HG02798 (cell line): ENCODE data around the gene STARD7.
"Not testable (repeated sequence)": the region's sequence is repeated elsewhere in the genome, so short reads cannot be mapped to it uniquely, and the experiment has no call there.

Experiments used
- ATAC-seq: cut with Tn5 transposase; IDR thresholded peaks from one replicate; pipeline ENCODE4 v1.9.1; 2021; ENCODE audit warnings: mild to moderate bottlenecking; ENCODE audit not compliant: unreplicated experiment, poor library complexity

STARD7 gene

DNA sequence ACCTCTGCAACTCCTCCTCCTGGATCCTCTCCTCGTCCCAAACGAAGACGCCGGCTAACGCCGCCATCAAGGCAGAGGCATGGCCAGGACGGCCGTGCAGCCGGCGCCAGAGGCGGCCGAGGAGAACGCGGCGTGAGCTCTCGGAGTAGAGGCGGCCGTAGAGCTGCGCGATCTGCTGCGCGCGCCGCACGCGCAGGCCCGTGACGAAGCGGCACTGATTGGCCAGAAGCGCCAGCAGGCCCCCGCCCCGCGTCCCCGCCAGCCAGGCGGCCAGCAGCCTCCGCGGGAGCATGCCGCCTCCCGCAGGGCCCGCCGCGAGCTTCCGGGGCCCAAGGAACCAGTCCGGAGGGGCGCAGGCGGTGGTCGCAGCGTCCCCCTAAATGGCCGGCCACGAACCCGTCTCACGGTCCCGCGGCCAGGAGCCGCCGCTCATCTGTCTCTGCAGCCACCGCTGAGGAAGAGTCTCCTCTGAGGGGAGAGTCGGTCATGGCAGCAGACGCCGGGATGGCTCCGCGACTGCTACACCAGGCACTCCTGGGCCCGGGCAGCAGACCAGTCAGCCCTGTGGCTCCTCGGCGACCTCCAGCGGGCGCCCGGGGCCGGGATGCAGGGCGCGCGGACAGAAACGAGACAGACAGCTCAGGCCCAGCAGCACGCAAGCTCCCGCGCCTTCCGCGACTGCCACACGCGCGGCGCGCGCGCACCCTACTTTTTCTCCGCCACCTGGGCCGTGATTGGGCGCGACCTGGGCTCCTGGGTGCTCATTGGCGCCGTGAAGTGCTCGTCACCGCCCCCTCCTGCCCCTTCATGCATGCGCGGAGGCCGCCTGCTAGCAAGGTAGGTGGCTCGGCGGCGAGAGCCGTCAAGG is at the start of gene STARD7:
Gene STARD7, minus strand, starts transcription at position 685 of the 868 bp plus-strand sequence. Its CDS starts 393 bp downstream, at position 292.
- ATAC-seq: peak; percentile 91

DNA sequence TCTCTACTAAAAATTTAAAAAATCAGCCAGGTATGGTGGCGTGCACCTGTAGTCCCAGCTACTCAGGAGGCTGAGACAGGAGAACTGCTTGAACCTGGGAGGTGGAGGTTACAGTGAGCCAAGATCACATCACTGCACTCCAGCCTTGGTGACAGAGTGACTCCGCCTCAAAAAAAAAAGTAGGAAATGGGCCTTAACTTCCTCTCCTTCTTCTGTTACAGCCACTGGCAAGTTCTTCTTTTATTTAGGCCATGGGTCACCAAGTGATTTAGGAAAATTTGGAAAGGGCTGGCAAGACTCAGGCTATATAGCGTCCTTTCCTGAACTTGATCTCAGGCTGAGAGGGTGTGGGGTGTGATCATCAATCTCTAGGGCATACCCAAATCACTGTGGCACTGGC is 49.1 kb upstream of the STARD7 start:
- ATAC-seq: not testable (repeated sequence)

DNA sequence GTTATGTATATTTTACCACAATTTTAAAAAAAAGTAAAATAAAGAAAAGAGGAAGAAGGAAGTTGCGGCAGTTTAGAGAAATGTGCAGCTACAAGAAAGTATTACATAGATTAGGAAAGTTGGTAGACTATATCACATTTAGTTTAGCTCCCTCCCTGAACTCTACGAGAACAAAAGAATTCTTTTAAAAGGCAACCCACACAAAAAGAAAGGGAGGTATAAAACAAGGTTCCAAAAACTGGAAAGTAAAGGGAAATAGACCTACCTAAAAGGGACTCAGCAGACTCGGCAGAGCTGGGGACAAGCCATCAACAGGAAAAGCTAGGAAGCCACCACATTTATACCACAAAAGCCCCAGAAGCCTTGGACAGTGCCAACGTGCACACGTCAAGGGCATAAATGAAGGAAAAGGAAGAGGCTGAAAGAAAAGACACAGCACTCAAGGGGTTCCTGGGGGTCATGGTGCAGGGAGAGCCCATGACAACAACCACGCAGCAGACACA is 48.0 kb upstream of the STARD7 start:
- no peak for ATAC-seq

DNA sequence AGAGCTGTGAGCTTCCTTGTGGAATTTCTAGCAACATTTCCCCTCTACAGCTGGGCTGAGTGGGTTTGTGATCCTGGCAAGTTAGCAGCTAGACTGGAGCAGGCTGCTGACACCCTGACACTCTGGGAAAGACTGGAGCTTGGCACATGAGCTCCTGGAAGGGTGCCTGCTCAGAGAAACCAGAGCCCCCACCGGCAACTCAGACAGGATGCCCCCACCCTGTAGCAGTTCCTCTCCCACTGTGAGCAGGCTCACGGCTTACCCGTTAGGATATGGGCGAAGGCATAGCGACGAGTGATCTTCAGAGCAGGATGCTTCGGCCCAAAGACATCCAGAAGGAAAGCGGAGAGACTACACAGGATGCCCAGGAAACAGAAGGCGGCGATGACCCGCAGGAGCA is 45.9 kb upstream of the STARD7 start:
- ATAC-seq: no peak

DNA sequence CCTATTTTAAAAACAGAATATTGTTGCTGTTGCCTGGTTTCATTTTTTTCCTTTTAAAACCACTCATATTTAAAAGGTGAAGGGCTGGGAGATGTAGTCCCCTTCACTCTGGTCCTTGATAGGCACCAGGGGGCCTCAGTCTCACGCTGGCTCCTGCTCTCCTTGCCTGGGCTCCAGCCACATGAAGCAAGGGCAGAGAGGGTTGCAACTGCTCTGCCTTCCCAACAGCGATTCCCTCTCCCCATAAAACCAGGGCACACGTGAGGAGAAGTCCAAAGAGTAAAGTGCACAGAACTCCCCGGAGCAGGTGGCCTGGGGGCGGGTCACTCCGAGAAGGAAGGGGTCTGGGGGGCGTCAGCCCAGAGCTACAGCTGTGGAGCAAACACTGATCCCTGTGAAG is 44.4 kb upstream of the STARD7 start:
- no peak for ATAC-seq

GRCh38 chr2:96252526-96252925 is 43.9 kb upstream of the STARD7 start:
- ATAC-seq: no peak

GRCh38 chr2:96251721-96252292 is 43.2 kb upstream of the STARD7 start:
- ATAC-seq: no peak

- ATAC-seq: no peak
These were observed 41.6 kb upstream of the STARD7 start for GRCh38 chr2:96250188-96250587.

DNA sequence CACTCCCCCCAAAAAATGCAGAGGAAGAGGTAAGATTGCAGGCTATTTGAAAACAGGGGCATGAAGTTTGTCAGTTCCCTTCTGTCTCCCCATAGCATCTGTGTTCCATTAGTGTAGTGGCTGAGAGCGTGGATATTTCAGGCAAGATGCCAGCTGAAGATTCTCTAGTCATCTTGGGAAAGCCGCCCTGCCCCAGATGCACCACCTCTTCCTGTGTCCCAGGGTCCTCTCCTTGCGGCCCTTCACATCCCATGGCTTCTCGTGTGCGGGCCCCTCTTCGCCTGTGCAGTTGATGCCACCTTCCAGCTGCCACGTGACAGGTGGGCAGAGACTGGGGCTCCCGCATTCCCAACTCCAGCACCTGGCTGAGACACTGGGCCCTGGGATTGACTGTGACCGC is 41.0 kb upstream of the STARD7 start:
- ATAC-seq: no peak

DNA sequence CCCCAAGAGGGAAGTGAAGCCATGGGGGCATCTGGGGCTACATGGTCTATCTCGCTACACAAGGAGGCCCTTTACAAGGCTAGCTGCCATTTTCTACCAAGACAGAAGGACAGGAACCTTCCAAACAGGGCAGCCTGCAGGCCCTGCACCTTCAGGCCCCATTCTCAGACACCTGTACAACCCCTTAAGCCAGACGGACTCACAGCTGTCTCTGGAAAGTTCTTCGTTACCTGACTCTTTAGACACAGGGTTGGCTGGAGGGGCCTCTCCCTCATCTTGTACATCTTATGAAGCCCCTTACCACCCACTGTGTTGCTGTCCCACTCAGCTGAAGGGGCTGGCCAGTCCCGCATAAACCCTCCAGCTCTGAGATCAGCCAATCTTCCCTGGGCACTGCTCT is 40.0 kb upstream of the STARD7 start:
- no peak for ATAC-seq

- no peak for ATAC-seq
These were observed 39.3 kb upstream of the STARD7 start for GRCh38 chr2:96247896-96248295.

DNA sequence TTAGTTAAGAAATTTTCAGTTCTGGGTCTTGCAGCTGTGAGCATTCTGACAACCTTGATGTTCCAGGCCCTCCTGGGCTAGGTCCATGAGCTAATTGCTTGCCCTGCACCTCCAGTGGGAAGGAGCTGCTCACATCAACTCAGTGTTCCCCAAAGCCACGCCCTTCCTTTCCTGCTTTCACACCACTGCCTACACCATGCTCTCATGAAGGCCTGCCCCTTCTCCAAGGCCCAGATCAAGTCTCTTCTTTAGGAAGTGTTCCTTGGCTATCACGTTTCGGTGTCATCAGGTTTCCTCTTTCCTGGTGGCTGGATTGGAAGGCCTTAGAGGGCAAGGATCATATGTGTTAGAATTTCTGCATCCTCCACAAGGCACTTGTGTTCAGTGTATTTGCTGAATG is 38.4 kb upstream of the STARD7 start:
- ATAC-seq: no peak

DNA sequence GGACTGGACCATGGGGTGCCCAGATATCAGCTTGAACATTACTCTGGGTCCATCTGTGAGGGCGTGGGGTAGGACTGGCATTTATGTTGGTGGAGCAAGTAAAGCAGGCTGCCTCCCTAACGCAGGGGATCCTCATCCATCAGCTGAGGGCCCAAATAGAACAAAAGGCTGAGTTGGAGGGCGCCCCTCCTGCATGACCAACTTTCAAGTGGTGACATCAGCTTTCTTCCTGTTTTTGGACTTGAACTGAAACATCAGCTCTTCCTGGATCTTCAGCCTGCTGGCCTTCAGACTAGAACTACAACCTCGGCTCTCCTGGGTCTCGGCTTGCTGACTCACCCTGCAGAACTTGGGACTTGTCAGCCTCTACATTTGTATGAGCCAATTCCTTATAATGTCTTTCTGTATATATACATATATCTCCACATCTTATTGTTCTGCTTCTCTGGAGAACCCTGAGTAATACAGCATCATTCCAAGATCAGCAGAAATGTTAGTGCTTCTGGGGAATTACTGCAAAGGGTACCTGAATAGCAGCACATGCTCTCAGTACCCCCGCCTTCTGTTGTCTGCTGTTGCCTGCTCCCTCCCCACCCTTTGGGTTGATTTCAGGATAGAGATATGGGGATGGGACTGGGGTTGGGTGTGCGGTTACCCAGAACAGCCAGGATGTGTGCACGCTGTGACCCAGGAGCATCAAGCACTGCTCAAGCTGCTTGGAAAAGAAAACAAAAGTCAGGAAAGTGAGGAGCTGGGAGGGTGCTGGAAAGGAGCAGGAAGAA is 37.2 kb upstream of the STARD7 start:
- no peak for ATAC-seq

- no peak for ATAC-seq
These were observed 35.2 kb upstream of the STARD7 start for GRCh38 chr2:96243843-96244242.

DNA sequence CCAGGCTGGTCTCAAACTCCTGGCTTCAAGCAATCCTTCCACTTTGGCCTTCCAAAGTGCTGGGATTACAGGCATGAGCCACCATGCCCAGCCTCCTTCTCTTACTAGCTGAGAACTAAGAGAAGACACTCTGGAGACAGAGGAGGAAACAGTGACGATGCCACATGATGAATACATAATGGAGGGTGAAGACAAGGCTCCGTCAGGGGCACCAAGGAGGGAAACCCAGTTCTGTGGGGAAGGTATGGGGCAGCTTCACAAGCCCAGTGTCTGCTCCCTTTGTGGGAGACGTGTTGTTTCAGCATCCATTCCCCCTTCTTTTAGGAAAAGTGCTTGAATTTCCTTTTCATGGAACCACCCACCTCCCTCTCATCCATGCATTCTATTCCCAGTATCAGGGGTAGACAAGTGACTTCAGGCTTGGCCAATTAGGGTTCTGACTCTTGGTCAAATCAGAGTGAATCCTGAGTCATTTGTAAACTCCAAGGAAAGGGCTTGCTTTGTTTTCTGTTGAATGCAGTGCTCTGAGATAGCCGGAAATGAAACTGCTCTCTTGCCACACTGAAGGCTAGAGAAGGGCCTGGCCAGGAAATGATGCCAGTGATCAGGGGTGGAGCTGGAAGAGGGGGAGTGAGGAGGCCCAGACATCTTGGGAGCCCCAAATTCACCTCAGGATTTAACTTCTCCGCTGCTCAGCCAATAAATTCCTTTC is 33.4 kb upstream of the STARD7 start:
- ATAC-seq: peak; percentile 80

- ATAC-seq: no peak
These were observed 32.6 kb upstream of the STARD7 start for GRCh38 chr2:96241227-96241626.

GRCh38 chr2:96240341-96241038 is 31.9 kb upstream of the STARD7 start:
- no peak for ATAC-seq

- ATAC-seq: no peak
These were observed 31.2 kb upstream of the STARD7 start for GRCh38 chr2:96239745-96240264.

GRCh38 chr2:96239091-96239490 is 30.5 kb upstream of the STARD7 start:
- no peak for ATAC-seq

- ATAC-seq: no peak
These were observed 29.6 kb upstream of the STARD7 start for GRCh38 chr2:96238266-96238665.
